Immature natural killer cell (primary cell): ENCODE measurements around the gene SYNE2. TPM values are rescaled to one million over a fixed set of nuclear protein-coding genes. Genes with fewer than 3 reads are reported as not detected.
A peak's percentile ranks its signal among the peaks of the same experiment; 100 is the strongest.

ENCODE experiments used
- DNase-seq, 3 donors: peaks; one replicate each; pipeline ENCODE4 v3.0.0; 2022; ENCODE audit warnings: mixed read lengths in 1 of 3
- H3K27ac Mint-ChIP-seq, 6 donors: one replicate each; pipeline ENCODE4 v1.8.0; 2020; ENCODE audit warnings: mixed read lengths in 6 of 6, mild to moderate bottlenecking in 5 of 6, inconsistent platforms in 4 of 6, moderate library complexity in 3 of 6
- H3K27me3 Mint-ChIP-seq, 3 donors: one replicate each; pipeline ENCODE4 v1.8.0; 2020 to 2021; ENCODE audit warnings: low read depth in 3 of 3, mild to moderate bottlenecking in 3 of 3, mixed read lengths in 3 of 3, moderate library complexity in 3 of 3, inconsistent platforms in 1 of 3
- H3K36me3 Mint-ChIP-seq, 3 donors: one replicate each; pipeline ENCODE4 v1.8.0; 2020; ENCODE audit warnings: mixed read lengths in 3 of 3, inconsistent platforms in 2 of 3, mild to moderate bottlenecking in 2 of 3
- H3K4me1 Mint-ChIP-seq, 2 donors: one replicate each; pipeline ENCODE4 v1.8.0; 2020; ENCODE audit warnings: inconsistent platforms in 2 of 2, mild to moderate bottlenecking in 2 of 2, mixed read lengths in 2 of 2, moderate library complexity in 1 of 2
- H3K4me3 Mint-ChIP-seq, 5 donors: one replicate each; pipeline ENCODE4 v1.8.0; 2020; ENCODE audit warnings: mild to moderate bottlenecking in 5 of 5, mixed read lengths in 5 of 5, inconsistent platforms in 3 of 5, moderate library complexity in 3 of 5
- H3K9me3 Mint-ChIP-seq, 6 donors: one replicate each; pipeline ENCODE4 v1.8.0; 2020; ENCODE audit warnings: mild to moderate bottlenecking in 6 of 6, mixed read lengths in 6 of 6, inconsistent platforms in 4 of 6, moderate library complexity in 3 of 6
- polyA plus RNA-seq, 3 donors: library from polyadenylated mRNA; unstranded; fragments of 300-500 nt; fragmentation: Illumina TruSeq; gene quantifications; one replicate each; pipeline ENCODE4 v1.2.3, GENCODE V29; 2021

The SYNE2 gene
- polyA plus RNA-seq, 3 donors from 2014 or later, result 14.0 to 116 (median 20.0) TPM

GRCh38 chr14:63964113-63964512 is 111.3 kb downstream of the SYNE2 start:
- DNase-seq, result no peak
- H3K27ac Mint-ChIP-seq, result peak overlapping the region in 1 of 6 donors; percentile 21
- H3K4me3 Mint-ChIP-seq, result no peak overlapping the region
- H3K36me3 Mint-ChIP-seq, result peaks cover 10 to 11% (median 11%) of the 10 kb centered on the region in 3 donors
- H3K9me3 Mint-ChIP-seq, result no peaks in the 10 kb centered on the region
- peaks cover 0 to 3% (median 0%) of the 10 kb centered on the region in 3 donors for H3K27me3 Mint-ChIP-seq
- H3K4me1 Mint-ChIP-seq, result no peaks in the 10 kb centered on the region

DNA sequence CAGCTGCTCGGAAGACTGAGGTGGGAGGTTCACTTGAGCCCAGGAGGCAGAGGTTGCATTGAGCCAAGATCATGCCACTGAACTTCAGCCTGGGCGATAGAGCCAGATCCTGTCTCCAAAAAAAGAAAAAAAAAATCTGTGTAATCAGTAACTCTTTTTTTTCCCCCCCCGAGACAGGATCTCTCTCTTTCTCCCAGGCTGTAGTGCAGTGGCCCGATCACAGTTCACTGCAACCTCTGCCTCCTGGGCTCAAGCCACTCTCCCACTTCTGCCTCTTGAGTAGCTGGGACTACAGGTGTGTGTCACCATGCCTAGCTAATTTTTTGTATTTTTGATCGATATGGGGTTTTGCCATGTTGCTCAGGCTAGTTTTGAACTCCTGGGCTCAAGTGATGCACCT is 113.6 kb downstream of the SYNE2 start:
- Mint-ChIP-seq H3K36me3 (peaks cover 10 to 18% (median 14%) of the 10 kb centered on the region in 3 donors), H3K4me1 (no peaks in the 10 kb centered on the region), H3K4me3 (no peak overlapping the region), H3K27me3 (peaks cover 0 to 3% (median 0%) of the 10 kb centered on the region in 3 donors), H3K27ac (no peak overlapping the region), H3K9me3 (no peaks in the 10 kb centered on the region)
- no peak for DNase-seq

DNA sequence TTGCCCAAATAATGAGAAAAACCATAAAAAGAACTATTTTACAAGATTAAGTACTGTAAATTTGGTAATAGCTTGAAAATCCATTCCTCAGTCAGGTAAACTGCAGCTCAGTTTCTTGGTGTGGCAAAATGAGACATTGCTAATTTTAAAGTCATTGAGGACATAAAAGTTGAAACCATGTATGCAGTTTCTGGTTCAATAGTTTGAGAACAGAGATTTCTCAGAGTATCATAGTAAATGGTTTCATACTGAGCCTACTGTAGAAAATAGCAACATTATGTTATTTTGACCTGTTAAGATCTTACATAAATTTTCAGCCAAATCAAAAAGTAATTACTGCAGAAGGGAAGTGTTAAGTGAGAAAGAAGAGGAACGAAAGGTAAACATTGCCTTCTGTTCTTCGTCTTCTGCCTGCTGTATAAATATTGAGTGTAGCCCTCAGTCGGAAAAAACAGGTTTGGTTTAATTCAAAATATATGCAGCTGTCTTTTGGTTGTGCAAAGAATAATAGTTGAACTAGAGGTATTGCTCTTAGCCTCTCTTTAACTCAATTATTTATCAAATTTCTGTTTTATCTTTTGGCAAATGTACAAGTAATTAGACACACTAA is 119.6 kb downstream of the SYNE2 start:
- H3K27me3 Mint-ChIP-seq, result peaks cover 0 to 3% (median 0%) of the 10 kb centered on the region in 3 donors
- no peak overlapping the region for H3K27ac Mint-ChIP-seq
- no peaks in the 10 kb centered on the region for H3K9me3 Mint-ChIP-seq

GRCh38 chr14:63974176-63974575 is 121.4 kb downstream of the SYNE2 start:
- Mint-ChIP-seq H3K27me3 (peaks cover 0 to 3% (median 0%) of the 10 kb centered on the region in 3 donors), H3K4me3 (no peak overlapping the region), H3K36me3 (peaks cover 19 to 52% (median 39%) of the 10 kb centered on the region in 3 donors), H3K27ac (peak overlapping the region in 1 of 6 donors; percentile 53), H3K9me3 (no peaks in the 10 kb centered on the region), H3K4me1 (no peaks in the 10 kb centered on the region)
- no peak for DNase-seq

More for the DNA sequence above, 119.6 kb downstream of the SYNE2 start:
- no peak for DNase-seq
- no peaks in the 10 kb centered on the region for H3K4me1 Mint-ChIP-seq
- peaks cover 10 to 46% (median 29%) of the 10 kb centered on the region in 3 donors for H3K36me3 Mint-ChIP-seq
- no peak overlapping the region for H3K4me3 Mint-ChIP-seq

GRCh38 chr14:63981569-63981968 is 128.8 kb downstream of the SYNE2 start:
- Mint-ChIP-seq H3K9me3 (no peaks in the 10 kb centered on the region), H3K36me3 (peaks cover 34 to 37% (median 35%) of the 10 kb centered on the region in 3 donors), H3K4me1 (no peaks in the 10 kb centered on the region), H3K4me3 (no peak overlapping the region), H3K27me3 (peaks cover 1 to 2% (median 2%) of the 10 kb centered on the region in 3 donors), H3K27ac (peak overlapping the region in 2 of 6 donors; percentile 11 to 55)
- no peak for DNase-seq

GRCh38 chr14:63982156-63982555 is 129.4 kb downstream of the SYNE2 start:
- peaks cover 0 to 2% of the 10 kb centered on the region in 2 donors for H3K4me1 Mint-ChIP-seq
- peak overlapping the region in 2 of 6 donors; percentile 11 to 55 for H3K27ac Mint-ChIP-seq
- H3K9me3 Mint-ChIP-seq, result no peaks in the 10 kb centered on the region
- DNase-seq, result no peak
- no peak overlapping the region for H3K4me3 Mint-ChIP-seq
- peaks cover 37% of the 10 kb centered on the region in 3 donors for H3K36me3 Mint-ChIP-seq
- peaks cover 0 to 2% (median 1%) of the 10 kb centered on the region in 3 donors for H3K27me3 Mint-ChIP-seq

DNA sequence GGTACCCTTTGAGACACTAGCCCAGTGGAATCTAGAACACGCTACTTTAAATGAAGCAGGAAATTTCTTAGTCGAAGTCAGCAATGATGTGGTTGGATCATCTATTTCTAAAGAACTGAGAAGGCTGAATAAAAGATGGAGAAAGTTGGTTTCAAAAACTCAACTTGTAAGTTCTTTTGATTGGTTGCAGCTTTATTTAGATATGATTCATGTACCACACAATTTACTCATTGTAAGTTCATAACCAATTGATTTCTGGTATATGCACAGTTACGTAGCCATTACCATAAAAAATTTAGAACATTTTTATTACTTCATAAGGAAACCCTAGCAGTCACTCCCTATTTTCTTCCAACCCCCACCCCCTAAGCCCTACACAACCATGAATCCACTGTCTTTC is 129.8 kb downstream of the SYNE2 start:
- Mint-ChIP-seq H3K27ac (no peak overlapping the region), H3K27me3 (peaks cover 0 to 2% (median 1%) of the 10 kb centered on the region in 3 donors), H3K36me3 (peaks cover 34 to 38% (median 37%) of the 10 kb centered on the region in 3 donors), H3K4me1 (peaks cover 0 to 5% of the 10 kb centered on the region in 2 donors), H3K9me3 (no peaks in the 10 kb centered on the region), H3K4me3 (no peak overlapping the region)
- DNase-seq, result no peak

- Mint-ChIP-seq H3K27ac (peak overlapping the region in 1 of 6 donors; percentile 50), H3K27me3 (no peaks in the 10 kb centered on the region), H3K9me3 (no peaks in the 10 kb centered on the region), H3K4me1 (peaks cover 17 to 30% of the 10 kb centered on the region in 2 donors), H3K4me3 (no peak overlapping the region), H3K36me3 (peaks cover 29 to 33% (median 30%) of the 10 kb centered on the region in 3 donors)
- DNase-seq, result no peak
These were observed 134.2 kb downstream of the SYNE2 start for GRCh38 chr14:63986789-63987533.

DNA sequence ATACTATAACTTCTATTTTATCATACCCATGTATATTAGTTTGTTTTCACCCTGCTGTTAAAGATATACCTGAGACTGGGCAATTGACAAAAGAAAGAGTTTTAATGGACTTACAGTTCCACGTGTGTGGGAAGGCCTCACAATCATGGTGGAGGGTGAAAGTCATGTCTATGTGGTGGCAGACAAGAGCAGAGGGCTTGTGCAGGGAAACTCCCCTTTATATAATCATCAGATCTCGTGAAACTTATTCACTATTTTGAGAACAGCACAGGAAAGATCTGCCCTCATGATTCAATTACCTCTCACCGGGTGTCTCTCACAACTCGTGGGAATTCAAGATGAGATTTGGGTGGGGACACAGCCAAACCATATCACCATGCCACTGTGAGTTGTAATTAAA is 135.8 kb downstream of the SYNE2 start:
- peaks cover 28 to 42% (median 29%) of the 10 kb centered on the region in 3 donors for H3K36me3 Mint-ChIP-seq
- no peak overlapping the region for H3K4me3 Mint-ChIP-seq
- peaks cover 0 to 6% (median 0%) of the 10 kb centered on the region in 3 donors for H3K27me3 Mint-ChIP-seq
- H3K9me3 Mint-ChIP-seq, result no peaks in the 10 kb centered on the region
- peak overlapping the region in 5 of 6 donors; percentile 46 to 80 (median 61) for H3K27ac Mint-ChIP-seq
- no peak for DNase-seq
- H3K4me1 Mint-ChIP-seq, result peaks cover 28 to 47% of the 10 kb centered on the region in 2 donors

DNA sequence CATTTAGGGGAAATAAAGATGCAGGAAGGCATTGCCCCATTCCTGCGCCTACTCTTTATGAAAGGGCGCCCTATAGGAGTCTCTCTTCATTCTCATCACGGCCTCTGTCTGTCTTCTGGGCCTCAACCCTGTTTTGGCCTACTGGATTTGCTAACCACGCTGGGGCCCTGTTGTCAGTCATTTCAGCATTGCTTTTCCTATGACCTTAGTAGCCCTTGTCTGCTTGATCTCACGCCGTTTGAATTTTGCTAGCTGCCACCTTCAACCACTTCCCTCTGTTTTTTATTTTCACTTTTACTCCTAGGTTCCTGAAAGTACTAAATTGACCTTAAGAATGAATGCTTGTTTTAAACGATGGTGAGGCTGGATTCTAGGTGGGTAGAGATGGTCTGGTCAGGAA is 139.0 kb downstream of the SYNE2 start:
- peaks cover 0 to 6% (median 0%) of the 10 kb centered on the region in 3 donors for H3K27me3 Mint-ChIP-seq
- no peaks in the 10 kb centered on the region for H3K9me3 Mint-ChIP-seq
- H3K27ac Mint-ChIP-seq, result peak overlapping the region; percentile 64 to 90 (median 76)
- peak; percentile 27 to 41 (median 30) for DNase-seq
- peaks cover 25 to 53% (median 38%) of the 10 kb centered on the region in 3 donors for H3K36me3 Mint-ChIP-seq
- peaks cover 28 to 50% of the 10 kb centered on the region in 2 donors for H3K4me1 Mint-ChIP-seq
- H3K4me3 Mint-ChIP-seq, result peak overlapping the region; percentile 8 to 46 (median 24)

- H3K36me3 Mint-ChIP-seq, result peaks cover 28 to 53% (median 41%) of the 10 kb centered on the region in 3 donors
These were observed 140.1 kb downstream of the SYNE2 start for GRCh38 chr14:63992858-63993257.

GRCh38 chr14:63993992-63994391 is 141.2 kb downstream of the SYNE2 start:
- peaks cover 20 to 36% of the 10 kb centered on the region in 2 donors for H3K4me1 Mint-ChIP-seq
- H3K27me3 Mint-ChIP-seq, result peaks cover 0 to 6% (median 0%) of the 10 kb centered on the region in 3 donors
- DNase-seq, result no peak
- H3K9me3 Mint-ChIP-seq, result no peaks in the 10 kb centered on the region
- no peak overlapping the region for H3K4me3 Mint-ChIP-seq
- H3K36me3 Mint-ChIP-seq, result peaks cover 24 to 51% (median 40%) of the 10 kb centered on the region in 3 donors
- H3K27ac Mint-ChIP-seq, result peak overlapping the region in 3 of 6 donors; percentile 5 to 40 (median 13)

More at GRCh38 chr14:63992858-63993257, 140.1 kb downstream of the SYNE2 start:
- H3K4me1 Mint-ChIP-seq, result peaks cover 28 to 45% of the 10 kb centered on the region in 2 donors
- DNase-seq, result no peak
- H3K9me3 Mint-ChIP-seq, result no peaks in the 10 kb centered on the region
- peaks cover 0 to 6% (median 0%) of the 10 kb centered on the region in 3 donors for H3K27me3 Mint-ChIP-seq
- peak overlapping the region; percentile 19 to 80 (median 72) for H3K27ac Mint-ChIP-seq
- peak overlapping the region in 3 of 5 donors; percentile 30 to 46 (median 37) for H3K4me3 Mint-ChIP-seq

DNA sequence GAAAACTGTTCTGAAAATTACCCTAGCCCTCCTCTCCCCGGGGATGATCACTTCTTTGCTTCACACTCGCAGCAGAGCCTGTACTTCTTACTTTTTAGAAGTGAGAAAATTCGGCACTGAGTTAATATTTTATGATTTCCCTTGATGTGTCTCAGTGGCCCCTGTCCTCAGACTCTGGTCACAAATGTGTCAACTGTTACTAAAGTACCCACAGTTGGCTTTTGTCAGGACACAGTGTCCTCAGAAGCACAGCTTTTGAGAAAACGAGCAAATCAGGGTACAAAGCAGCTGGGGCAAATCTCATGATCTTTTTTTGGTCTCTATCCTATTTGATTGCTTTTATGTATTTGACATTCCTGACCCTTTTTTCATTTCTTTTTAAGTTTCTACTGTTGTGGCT is 142.5 kb downstream of the SYNE2 start:
- Mint-ChIP-seq H3K27me3 (peaks cover 0 to 6% (median 0%) of the 10 kb centered on the region in 3 donors), H3K4me3 (no peak overlapping the region), H3K27ac (peak overlapping the region in 3 of 6 donors; percentile 1 to 55 (median 55)), H3K4me1 (peaks cover 19 to 34% of the 10 kb centered on the region in 2 donors), H3K36me3 (peaks cover 33 to 61% (median 46%) of the 10 kb centered on the region in 3 donors), H3K9me3 (no peaks in the 10 kb centered on the region)
- no peak for DNase-seq
